ENCODE data around the gene BCL11A. TPM values are rescaled to one million over a fixed set of nuclear protein-coding genes. Genes with fewer than 3 reads are reported as not detected.
A peak's percentile ranks its signal among the peaks of the same experiment; 100 is the strongest.

BCL11A gene
- 10 to 100 TPM in 2 of 10 donors, 1 to 10 TPM in 8; 2.5 to 17.0 (median 4.0) TPM for polyA plus RNA-seq (ENCODE audit: insufficient read length in 10 of 10)
- long read RNA-seq, donor 1, full-length matches to known transcripts, result 2 of 2 reads
- long read RNA-seq, donor 1, partial matches to known transcripts, result 0 of 2 reads
- long read RNA-seq, donor 1, other reads (novel, unspliced or antisense), result 0 of 2 reads
- long read RNA-seq, donor 2, full-length matches to known transcripts, result 2 of 2 reads
- long read RNA-seq, donor 2, partial matches to known transcripts, result 0 of 2 reads
- long read RNA-seq, donor 2, other reads (novel, unspliced or antisense), result 0 of 2 reads
- long read RNA-seq, donor 3, partial matches to known transcripts, result 0 of 2 reads
- long read RNA-seq, donor 3, other reads (novel, unspliced or antisense), result 0 of 2 reads
- long read RNA-seq, donor 4, full-length matches to known transcripts, result 1 of 1 reads
- long read RNA-seq, donor 4, partial matches to known transcripts, result 0 of 1 reads
- long read RNA-seq, donor 4, other reads (novel, unspliced or antisense), result 0 of 1 reads
- long read RNA-seq, donor 5, partial matches to known transcripts, result 0 of 1 reads
- long read RNA-seq, donor 5, other reads (novel, unspliced or antisense), result 0 of 1 reads
- long read RNA-seq, donor 6, partial matches to known transcripts, result 0 of 2 reads
- long read RNA-seq, donor 6, other reads (novel, unspliced or antisense), result 0 of 2 reads
- long read RNA-seq, donor 7, full-length matches to known transcripts, result 3 of 3 reads
- long read RNA-seq, donor 7, partial matches to known transcripts, result 0 of 3 reads
- long read RNA-seq, donor 7, other reads (novel, unspliced or antisense), result 0 of 3 reads
- long read RNA-seq, donor 8, full-length matches to known transcripts, result 4 of 4 reads
- long read RNA-seq, donor 8, partial matches to known transcripts, result 0 of 4 reads
- long read RNA-seq, donor 8, other reads (novel, unspliced or antisense), result 0 of 4 reads
- long read RNA-seq, donor 9, result 0 reads

GRCh38 chr2:60553495-60554073 lies at the start of gene BCL11A:
TSS of gene BCL11A (minus strand) at chr2:60553654. CDS start at chr2:60553270, 384 bp downstream.
- DNase-seq, result peak; percentile 67 to 86 (median 85)

DNA sequence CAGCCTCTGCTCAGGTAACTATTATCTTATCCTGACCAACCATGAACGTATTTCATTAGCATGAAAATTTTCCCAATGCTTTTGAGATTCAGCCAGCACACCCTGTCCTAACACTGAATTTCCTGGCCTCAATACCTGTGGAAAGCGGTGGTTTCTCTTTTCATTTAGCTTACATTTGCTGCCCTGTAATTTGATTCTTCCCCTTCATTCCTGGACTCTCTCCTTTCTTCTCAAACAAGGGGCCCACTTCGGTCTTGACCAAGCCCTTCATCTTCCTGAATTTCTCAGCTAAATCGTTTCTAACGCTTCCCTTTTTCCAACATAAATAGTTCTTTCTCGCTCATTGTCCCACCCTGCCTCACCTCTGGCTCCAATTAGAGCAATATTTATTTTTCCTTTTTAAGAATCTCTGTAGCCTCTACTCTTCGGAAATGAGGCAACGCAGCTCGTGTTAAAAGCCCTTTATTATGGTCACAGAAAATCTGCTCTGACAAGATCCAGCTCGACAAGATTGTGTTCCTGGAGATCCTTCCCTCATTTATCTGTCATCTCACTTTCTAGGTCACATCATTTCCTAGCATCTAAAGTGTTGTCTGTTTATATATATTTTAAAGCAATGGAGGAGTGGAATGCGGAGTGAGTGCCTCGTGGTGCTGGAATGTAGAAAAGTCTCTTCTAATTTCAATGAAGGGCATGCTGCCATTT lies 49.5 kb upstream of the BCL11A start:
- DNase-seq, result no peak

GRCh38 chr2:60602388-60602787 lies 48.9 kb upstream of the BCL11A start:
- no peak for DNase-seq

DNA sequence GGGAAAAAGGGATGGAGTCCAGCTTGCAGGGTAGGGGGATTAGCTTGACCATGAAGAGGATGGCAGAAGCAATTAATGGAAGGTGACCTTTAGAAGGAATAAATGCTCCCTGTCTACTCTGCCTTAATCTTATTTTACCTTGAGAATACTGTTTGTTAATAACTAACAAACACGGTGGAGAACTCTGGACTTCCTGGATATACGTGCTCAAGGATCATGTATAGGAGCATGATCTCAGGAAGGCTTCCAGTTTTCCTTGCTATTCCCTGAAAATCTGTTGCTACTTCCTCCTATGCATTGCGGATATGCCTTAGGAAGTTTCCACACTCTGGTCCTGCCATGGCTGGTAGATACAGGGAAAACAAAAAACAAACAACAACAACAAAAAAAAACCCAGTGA lies 44.8 kb upstream of the BCL11A start:
- no peak for DNase-seq

DNA sequence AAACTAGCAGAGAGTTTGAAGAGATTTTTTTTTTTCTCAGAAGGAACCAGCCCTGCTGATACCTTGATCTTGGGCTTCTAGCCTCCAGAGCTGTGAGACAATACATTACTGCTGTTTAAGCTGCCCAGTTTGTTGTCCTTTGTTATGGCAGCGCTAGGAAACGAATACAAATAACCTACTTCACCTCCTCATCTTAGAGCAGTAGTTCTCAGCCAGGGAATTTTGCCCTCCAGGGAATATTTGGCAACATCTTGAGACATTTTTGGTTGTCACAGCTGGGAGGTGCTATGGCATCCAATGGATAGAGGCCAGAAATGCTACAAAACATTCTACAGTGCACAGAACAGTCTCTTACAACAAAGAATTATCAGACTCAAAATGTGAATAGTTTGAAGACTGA lies 43.9 kb upstream of the BCL11A start:
- DNase-seq, result no peak

- DNase-seq, result no peak
Measured at GRCh38 chr2:60596411-60596810, 43.0 kb upstream of the BCL11A start.

DNA sequence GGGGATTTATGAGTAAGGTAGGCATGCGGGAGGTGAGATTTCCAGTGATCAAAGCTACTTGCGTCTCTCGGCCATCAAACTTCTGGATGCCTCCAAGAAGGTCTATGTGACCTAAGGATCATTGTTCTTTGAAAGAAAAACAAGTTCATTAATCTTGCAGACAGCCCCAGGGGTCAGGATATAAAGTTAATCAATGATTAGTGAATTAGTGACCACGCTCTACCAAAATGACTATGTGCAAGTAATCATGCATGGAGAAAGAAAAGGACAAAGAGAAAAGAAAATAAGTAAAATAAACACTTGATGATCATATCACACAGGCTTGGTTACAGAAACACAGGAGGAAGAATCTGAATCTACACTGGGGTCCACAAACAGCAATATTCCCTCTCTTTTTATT lies 42.5 kb upstream of the BCL11A start:
- no peak for DNase-seq

- DNase-seq, result no peak
Measured at GRCh38 chr2:60589104-60589503, 35.6 kb upstream of the BCL11A start.

DNA sequence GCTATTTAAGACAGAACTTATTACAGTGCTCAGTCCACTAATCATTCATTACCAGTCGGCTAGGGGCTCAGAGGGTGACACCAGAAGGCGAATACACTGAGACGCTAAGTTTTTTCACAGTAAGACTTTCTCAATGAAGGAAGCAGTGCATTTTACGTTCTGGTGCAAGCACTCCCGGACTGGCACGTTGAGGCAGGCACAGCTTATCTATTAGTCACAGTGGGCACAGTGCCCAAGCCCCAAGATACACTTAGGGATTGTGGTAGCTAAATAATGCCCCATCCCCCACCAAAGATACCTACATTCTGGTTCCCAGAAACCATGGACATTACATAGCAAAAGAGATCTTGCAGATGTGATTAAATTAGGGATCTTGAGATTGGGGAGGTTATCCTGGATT lies 32.6 kb upstream of the BCL11A start:
- no peak for DNase-seq

DNA sequence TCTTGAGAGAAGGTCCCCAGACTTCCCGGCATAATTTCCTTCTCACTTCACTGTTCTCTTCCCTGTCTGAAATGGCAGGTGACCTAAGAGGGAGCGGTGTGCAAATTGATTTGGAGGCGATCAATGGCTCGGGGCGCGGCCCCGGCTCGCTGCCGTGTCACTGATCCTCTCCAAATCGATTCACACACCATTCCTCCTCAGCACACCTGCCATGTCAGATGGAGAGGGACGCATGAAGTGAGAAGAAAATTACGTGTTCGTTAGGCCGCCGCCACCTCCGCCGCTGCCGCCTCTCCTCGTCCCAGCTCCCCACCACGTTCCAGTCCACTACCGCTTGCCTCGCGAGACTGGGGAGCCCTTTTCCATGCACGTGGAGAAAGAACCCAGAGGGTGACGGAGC lies 31.8 kb upstream of the BCL11A start:
- DNase-seq, result no peak

GRCh38 chr2:60583604-60584003 lies 30.1 kb upstream of the BCL11A start:
- DNase-seq, result no peak

DNA sequence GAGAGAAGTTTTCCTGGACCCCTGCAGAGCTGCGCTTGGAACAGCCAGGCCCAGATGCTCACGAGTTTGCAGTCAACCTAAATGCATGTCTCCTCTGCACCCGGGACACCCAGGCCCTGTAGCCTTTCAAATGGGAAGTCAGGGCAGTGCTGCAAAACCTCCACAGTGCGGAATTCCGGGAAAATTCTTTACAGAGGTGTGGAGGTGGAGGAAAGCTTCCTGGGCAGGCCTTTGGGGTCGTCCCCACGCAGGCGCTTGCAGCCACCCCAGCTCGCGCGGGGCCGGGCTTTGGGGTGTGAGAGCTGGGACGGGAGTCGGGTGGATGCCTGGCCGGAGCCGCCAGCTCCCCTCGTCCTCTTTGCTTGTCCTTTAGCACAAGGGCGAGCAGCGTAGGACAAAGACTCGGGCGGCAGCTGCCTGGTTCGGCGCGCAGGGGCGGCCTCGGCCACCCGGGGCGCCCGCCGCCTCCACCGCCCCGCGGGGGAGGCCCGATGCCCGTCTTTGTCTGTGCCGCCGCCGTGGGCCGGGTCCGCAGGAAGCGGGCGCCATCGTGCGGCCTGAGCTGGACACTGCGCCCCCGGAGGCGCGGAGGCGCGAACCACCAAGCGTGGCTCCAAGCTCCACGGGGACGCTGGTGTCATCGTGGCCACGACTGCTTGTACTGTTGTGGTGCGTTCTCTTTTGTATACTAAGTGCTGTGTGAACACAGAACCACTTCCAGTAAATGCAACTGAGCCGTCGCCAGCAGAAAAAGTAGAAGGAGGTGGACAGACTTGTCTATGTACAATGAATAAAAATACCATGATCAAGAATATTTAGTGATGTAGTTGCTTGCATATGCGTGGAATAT lies 28.2 kb upstream of the BCL11A start:
- peak; percentile 29 to 77 (median 72) for DNase-seq

DNA sequence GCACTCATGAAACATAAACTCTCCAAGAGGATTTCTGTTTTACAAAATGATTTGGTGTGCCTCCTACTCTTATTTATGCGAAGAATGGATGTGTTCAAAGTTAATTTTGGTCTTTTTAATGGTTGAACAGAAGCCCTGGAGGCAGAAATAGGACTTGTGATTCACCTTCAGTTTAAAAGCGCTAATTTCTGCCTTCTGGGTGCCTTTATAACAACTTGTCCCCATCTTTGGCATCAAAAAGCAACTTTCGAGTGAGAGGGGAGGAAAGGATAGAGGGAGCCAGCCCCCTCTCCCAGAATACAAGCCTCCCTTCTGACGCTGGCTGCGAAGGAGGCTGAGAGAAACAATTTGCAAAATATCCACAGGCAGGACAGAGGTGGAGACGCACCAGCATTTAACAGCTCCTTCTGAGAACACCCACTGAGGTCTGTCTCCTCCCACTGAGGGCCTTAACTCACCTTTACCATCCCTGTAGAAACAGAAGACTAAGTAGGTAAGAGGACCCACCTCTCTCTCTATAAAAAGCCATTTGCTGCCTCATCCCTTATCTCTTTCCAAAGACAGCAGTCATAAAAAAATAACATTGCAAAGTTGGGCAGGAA lies 24.3 kb upstream of the BCL11A start:
- no peak for DNase-seq

GRCh38 chr2:60573251-60573650 lies 19.8 kb upstream of the BCL11A start:
- no peak for DNase-seq

- DNase-seq, result no peak
Measured at GRCh38 chr2:60570251-60570650, 16.8 kb upstream of the BCL11A start.

GRCh38 chr2:60569680-60570111 lies 16.2 kb upstream of the BCL11A start:
- no peak for DNase-seq

- DNase-seq, result no peak
Measured at GRCh38 chr2:60567919-60568768, 14.7 kb upstream of the BCL11A start.

GRCh38 chr2:60567096-60567495 lies 13.6 kb upstream of the BCL11A start:
- DNase-seq, result no peak

- DNase-seq, result no peak
Measured at GRCh38 chr2:60565472-60565871, 12.0 kb upstream of the BCL11A start.
